ENCODE results near the gene LRRC17. TPM values are rescaled to one million over a fixed set of nuclear protein-coding genes. Genes with fewer than 3 reads are reported as not detected.

Gene LRRC17
- total RNA-seq, 4 donors from 2014 or later = 3.0 to 4.1 (median 3.2) TPM

GRCh38 chr7:102934239-102934638 is 21.4 kb downstream of the LRRC17 start:
- no peak for DNase-seq
- no peaks in the 10 kb centered on the region for H3K27me3 ChIP-seq
- 65 to 71% methylated on average over 8 of the region's 8 CpGs for WGBS, 2 donors
- no peak for TF ChIP-seq POLR2A (IDR thresholded peaks at IDR 0.05)
- TF ChIP-seq, protein P1, sequence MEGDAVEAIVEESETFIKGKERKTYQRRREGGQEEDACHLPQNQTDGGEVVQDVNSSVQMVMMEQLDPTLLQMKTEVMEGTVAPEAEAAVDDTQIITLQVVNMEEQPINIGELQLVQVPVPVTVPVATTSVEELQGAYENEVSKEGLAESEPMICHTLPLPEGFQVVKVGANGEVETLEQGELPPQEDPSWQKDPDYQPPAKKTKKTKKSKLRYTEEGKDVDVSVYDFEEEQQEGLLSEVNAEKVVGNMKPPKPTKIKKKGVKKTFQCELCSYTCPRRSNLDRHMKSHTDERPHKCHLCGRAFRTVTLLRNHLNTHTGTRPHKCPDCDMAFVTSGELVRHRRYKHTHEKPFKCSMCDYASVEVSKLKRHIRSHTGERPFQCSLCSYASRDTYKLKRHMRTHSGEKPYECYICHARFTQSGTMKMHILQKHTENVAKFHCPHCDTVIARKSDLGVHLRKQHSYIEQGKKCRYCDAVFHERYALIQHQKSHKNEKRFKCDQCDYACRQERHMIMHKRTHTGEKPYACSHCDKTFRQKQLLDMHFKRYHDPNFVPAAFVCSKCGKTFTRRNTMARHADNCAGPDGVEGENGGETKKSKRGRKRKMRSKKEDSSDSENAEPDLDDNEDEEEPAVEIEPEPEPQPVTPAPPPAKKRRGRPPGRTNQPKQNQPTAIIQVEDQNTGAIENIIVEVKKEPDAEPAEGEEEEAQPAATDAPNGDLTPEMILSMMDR (IDR thresholded peaks at IDR 0.05) = no peak
- no peak overlapping the region for H3K4me3 ChIP-seq (replicated peaks in 1 of 3)
- peak overlapping the region in 1 of 3 donors; percentile 2 for H3K27ac ChIP-seq
- no peaks in the 10 kb centered on the region for H3K4me1 ChIP-seq
- no peaks in the 10 kb centered on the region for H3K9me3 ChIP-seq
- no peaks in the 10 kb centered on the region for H3K36me3 ChIP-seq
- intact Hi-C loops (cut with DNase I) = no loop called here

DNA sequence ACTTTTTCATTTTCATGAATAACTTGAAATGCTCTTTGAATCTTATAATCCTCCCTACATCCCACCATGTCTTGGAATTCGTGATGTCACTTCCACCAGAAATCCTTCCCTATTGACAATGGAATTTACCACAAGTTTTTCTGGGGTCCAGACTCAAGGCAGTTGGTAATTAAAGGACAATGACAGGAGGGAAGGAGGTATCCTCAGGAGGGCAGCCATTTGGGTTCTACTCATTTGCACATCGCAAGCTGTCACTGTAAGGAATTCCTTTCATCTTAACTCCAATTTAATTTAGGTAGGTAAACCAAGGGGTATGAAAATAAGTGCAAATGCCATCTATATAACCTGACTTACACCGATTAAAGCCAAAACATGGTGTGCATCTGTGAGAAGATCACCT is 21.9 kb downstream of the LRRC17 start:
- H3K4me3 ChIP-seq (replicated peaks in 1 of 3) = no peak overlapping the region

GRCh38 chr7:102935450-102936115 is 22.8 kb downstream of the LRRC17 start:
- H3K4me3 ChIP-seq (replicated peaks in 1 of 3) = no peak overlapping the region
- DNase-seq = no peak

More for the DNA sequence above, 21.9 kb downstream of the LRRC17 start:
- Histone ChIP-seq H3K27me3 (no peaks in the 10 kb centered on the region), H3K4me1 (no peaks in the 10 kb centered on the region), H3K9me3 (no peaks in the 10 kb centered on the region), H3K36me3 (no peaks in the 10 kb centered on the region), H3K27ac (no peak overlapping the region)
- 76 to 85% methylated on average over 3 of the region's 3 CpGs for WGBS, 2 donors
- no peak for DNase-seq
- intact Hi-C loops (cut with DNase I) = no loop called here
- TF ChIP-seq POLR2A (IDR thresholded peaks at IDR 0.05) = no peak
- TF ChIP-seq, protein P1 (IDR thresholded peaks at IDR 0.05) = no peak

GRCh38 chr7:102938679-102939078 is 25.9 kb downstream of the LRRC17 start:
- WGBS, 2 donors = 73% methylated on average over 1 of the region's 1 CpG

More at GRCh38 chr7:102935450-102936115, 22.8 kb downstream of the LRRC17 start:
- H3K36me3 ChIP-seq = no peaks in the 10 kb centered on the region
- H3K27ac ChIP-seq = no peak overlapping the region
- intact Hi-C loops (cut with DNase I) = no loop called here
- no peak for TF ChIP-seq POLR2A (IDR thresholded peaks at IDR 0.05)
- TF ChIP-seq, protein P1 (IDR thresholded peaks at IDR 0.05) = no peak
- H3K9me3 ChIP-seq = no peaks in the 10 kb centered on the region
- WGBS, 2 donors = 69 to 75% methylated on average over 6 of the region's 6 CpGs
- H3K27me3 ChIP-seq = no peaks in the 10 kb centered on the region
- no peaks in the 10 kb centered on the region for H3K4me1 ChIP-seq

More at GRCh38 chr7:102938679-102939078, 25.9 kb downstream of the LRRC17 start:
- no peaks in the 10 kb centered on the region for H3K36me3 ChIP-seq
- H3K4me3 ChIP-seq (replicated peaks in 1 of 3) = no peak overlapping the region
- DNase-seq = no peak
- no peaks in the 10 kb centered on the region for H3K4me1 ChIP-seq
- H3K27ac ChIP-seq = peak overlapping the region in 1 of 3 donors; percentile 1
- intact Hi-C loops (cut with DNase I) = no loop called here
- TF ChIP-seq POLR2A (IDR thresholded peaks at IDR 0.05) = no peak
- TF ChIP-seq, protein P1 (IDR thresholded peaks at IDR 0.05) = no peak
- H3K27me3 ChIP-seq = no peaks in the 10 kb centered on the region
- H3K9me3 ChIP-seq = no peaks in the 10 kb centered on the region
